Nephron (organoid): ENCODE data around the gene TANK.

Experiments
- H3K27ac Mint-ChIP-seq, 3 experiments: 2 replicates each; pipeline ENCODE4 v1.8.0; 2020; ENCODE audit warnings: mixed read lengths in 3 of 3, mild to moderate bottlenecking in 2 of 3, moderate library complexity in 1 of 3
- H3K27me3 Mint-ChIP-seq: 2 replicates; pipeline ENCODE4 v1.8.0; 2021; ENCODE audit warnings: low read depth, mild to moderate bottlenecking, moderate library complexity, mixed read lengths
- H3K36me3 Mint-ChIP-seq: 2 replicates; pipeline ENCODE4 v1.8.0; 2020; ENCODE audit warnings: low read depth, mixed read lengths
- H3K4me1 Mint-ChIP-seq: 2 replicates; pipeline ENCODE4 v1.8.0; 2020; ENCODE audit warnings: mixed read lengths
- H3K4me3 Mint-ChIP-seq, 3 experiments: 2 replicates each; pipeline ENCODE4 v1.8.0; 2020; ENCODE audit warnings: mild to moderate bottlenecking in 3 of 3, mixed read lengths in 3 of 3, moderate library complexity in 2 of 3
- H3K9me3 Mint-ChIP-seq: 2 replicates; pipeline ENCODE4 v1.8.0; 2020; ENCODE audit warnings: mixed read lengths
- CTCF ChIP-seq, 3 experiments: fragments of 200-600 bp; sonication (generic); IDR thresholded peaks; one replicate each; pipeline ENCODE4 v1.5.0; 2021; ENCODE audit warnings: antibody characterized with exemption in 3 of 3; ENCODE audit not compliant: unreplicated experiment in 3 of 3

TANK gene

GRCh38 chr2:161166538-161167409, 6.5 kb downstream of the TANK start:
- Mint-ChIP-seq H3K4me1 (peaks cover 14% of the 10 kb centered on the region), H3K36me3 (peaks cover 27% of the 10 kb centered on the region), H3K4me3 (no peak overlapping the region), H3K9me3 (no peaks in the 10 kb centered on the region), H3K27me3 (no peaks in the 10 kb centered on the region), H3K27ac (no peak overlapping the region)
- TF ChIP-seq CTCF (IDR thresholded peaks at IDR 0.05; ENCODE audit: unreplicated experiment in 3 of 3) = no peak

DNA sequence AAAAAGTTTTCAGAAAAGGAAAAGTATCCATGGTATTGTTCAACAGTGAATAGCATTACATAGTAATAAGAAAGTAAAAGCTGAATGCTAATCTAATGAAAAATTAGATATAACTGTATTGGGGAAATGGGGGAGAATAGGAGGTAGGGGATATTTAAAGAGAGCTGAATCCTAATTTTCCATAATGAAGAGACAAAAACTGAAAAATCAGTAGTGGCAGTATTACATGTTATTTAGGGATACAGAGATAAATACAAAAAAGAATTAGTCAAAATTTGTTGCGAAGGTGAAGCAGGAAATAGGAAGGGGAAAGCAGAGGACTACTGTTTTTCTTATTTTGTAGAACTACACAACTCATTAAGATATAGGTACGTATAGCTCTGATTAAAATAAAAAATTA, 9.1 kb downstream of the TANK start:
- Mint-ChIP-seq H3K9me3 (no peaks in the 10 kb centered on the region), H3K27me3 (no peaks in the 10 kb centered on the region), H3K27ac (no peak overlapping the region), H3K4me3 (no peak overlapping the region), H3K4me1 (no peaks in the 10 kb centered on the region), H3K36me3 (peaks cover 36% of the 10 kb centered on the region)
- TF ChIP-seq CTCF (IDR thresholded peaks at IDR 0.05; ENCODE audit: unreplicated experiment in 3 of 3) = no peak

GRCh38 chr2:161170377-161170776, 10.1 kb downstream of the TANK start:
- Mint-ChIP-seq H3K27ac (no peak overlapping the region), H3K4me1 (no peaks in the 10 kb centered on the region), H3K36me3 (peaks cover 40% of the 10 kb centered on the region), H3K27me3 (no peaks in the 10 kb centered on the region), H3K9me3 (no peaks in the 10 kb centered on the region), H3K4me3 (no peak overlapping the region)
- TF ChIP-seq CTCF (IDR thresholded peaks at IDR 0.05; ENCODE audit: unreplicated experiment in 3 of 3) = no peak

GRCh38 chr2:161170958-161171932, 11.0 kb downstream of the TANK start:
- Mint-ChIP-seq H3K27me3 (no peaks in the 10 kb centered on the region), H3K4me3 (no peak overlapping the region), H3K36me3 (peaks cover 43% of the 10 kb centered on the region), H3K27ac (no peak overlapping the region), H3K4me1 (no peaks in the 10 kb centered on the region), H3K9me3 (peaks cover 5% of the 10 kb centered on the region)
- no peak for TF ChIP-seq CTCF (IDR thresholded peaks at IDR 0.05; ENCODE audit: unreplicated experiment in 3 of 3)

- no peak overlapping the region for H3K27ac Mint-ChIP-seq
- TF ChIP-seq CTCF (IDR thresholded peaks at IDR 0.05; ENCODE audit: unreplicated experiment in 3 of 3) = no peak
- H3K4me3 Mint-ChIP-seq = no peak overlapping the region
- peaks cover 48% of the 10 kb centered on the region for H3K36me3 Mint-ChIP-seq
- no peaks in the 10 kb centered on the region for H3K27me3 Mint-ChIP-seq
- no peaks in the 10 kb centered on the region for H3K4me1 Mint-ChIP-seq
- peaks cover 7% of the 10 kb centered on the region for H3K9me3 Mint-ChIP-seq
Observed at GRCh38 chr2:161172901-161173540, 12.8 kb downstream of the TANK start.
